ENCODE results near the gene EPPIN.

- TF ChIP-seq POLR2AphosphoS5 (IDR thresholded peaks at IDR 0.05) (no peak), CTCF (IDR thresholded peaks at IDR 0.05 in 8 of 11, conservative IDR thresholded peaks at IDR 0.05 in 3 of 11) (no peak), POLR2A (IDR thresholded peaks at IDR 0.05) (no peak)
Measured at GRCh38 chr20:45539382-45539781, 7.8 kb downstream of the EPPIN start, which contains the start of gene WFDC6.
